K562 (cell line): ENCODE results near the gene PELI3. TPM values are rescaled to one million over a fixed set of nuclear protein-coding genes. Genes with fewer than 3 reads are reported as not detected.

Source experiments
- ATAC-seq: fragments of 200-7000 bp; cut with Tn5 transposase; 3 replicates; pipeline ENCODE4 v1.9.1; 2020; ENCODE audit warnings: moderate library complexity
- BruUV-seq: library from RNA; stranded (reverse); fragments of 400-500 nt; replicated peaks from 2 replicates; lab custom pipeline; 2021; lab: Mats Ljungman, UMichigan
- CTCF ChIA-PET: fragments of 300-600 bp; formaldehyde crosslinking; extraction: SDS; loops from one replicate; lab custom pipeline; 2021; ENCODE audit warnings: low intra/inter-chr PET ratio; lab: Yijun Ruan, JAX
- POLR2A ChIA-PET: fragments of 300-600, 350-650 bp; sonication (Branson Sonifier 250); formaldehyde crosslinking; extraction: SDS; loops from one replicate; lab custom pipeline; 2021; ENCODE audit warnings: antibody characterized with exemption, inconsistent platforms; lab: Yijun Ruan, JAX
- DNase-seq, 4 experiments: peaks; one replicate each; pipeline versions ENCODE4 v3.0.0 to v3.0.0-alpha.2; 2011 to 2018; ENCODE audit warnings: low spot score in 3 of 4, mixed read lengths in 3 of 4; ENCODE audit errors: extremely low read depth in 1 of 4
- FAIRE-seq: peaks from 2 replicates; lab custom pipeline; 2011; peaks lifted over from hg19 to GRCh38; lab: Jason Lieb, UNC
- H2AFZ ChIP-seq: 2 replicates; pipeline ENCODE4 v1.6.0; 2011; ENCODE audit warnings: low read depth, low read length, control low read depth, inconsistent platforms
- H3K27ac ChIP-seq: fragments of 200-600 bp; 3 replicates; pipeline ENCODE4 v1.8.0; 2011; ENCODE audit warnings: low read depth, mild to moderate bottlenecking, control low read depth, inconsistent platforms, low read length, moderate library complexity, mixed read lengths; ENCODE audit errors: extremely low read depth
- H3K27me3 ChIP-seq, 2 experiments: fragments of 300-600 bp in 1 of 2; 2 replicates in 1 of 2; 3 replicates in 1 of 2; pipeline versions ENCODE4 v1.6.0 to v1.8.0; 2011; ENCODE audit warnings: inconsistent platforms in 2 of 2, low read length in 2 of 2, mild to moderate bottlenecking in 1 of 2, mixed read lengths in 1 of 2, moderate library complexity in 1 of 2; ENCODE audit not compliant: control insufficient read depth in 2 of 2, insufficient read depth in 2 of 2
- H3K36me3 ChIP-seq: fragments of 300-600 bp; 3 replicates; pipeline ENCODE4 v1.8.0; 2011; ENCODE audit warnings: mild to moderate bottlenecking, low read length, inconsistent platforms; ENCODE audit not compliant: control insufficient read depth, insufficient read depth
- H3K4me1 ChIP-seq, 2 experiments: fragments of 200-600 bp in 1 of 2; replicated peaks in 1 of 2; 2 replicates in 1 of 2; 3 replicates in 1 of 2; pipeline versions ENCODE4 v1.5.1 to v1.8.0; 2011; ENCODE audit warnings: inconsistent platforms in 2 of 2, low read length in 2 of 2, mild to moderate bottlenecking in 1 of 2, mixed read lengths in 1 of 2, moderate library complexity in 1 of 2; ENCODE audit not compliant: control insufficient read depth in 2 of 2, insufficient read depth in 2 of 2
- H3K4me2 ChIP-seq: 2 replicates; pipeline ENCODE4 v1.6.1; 2011; ENCODE audit warnings: low read length, control low read depth, inconsistent platforms, mixed read lengths; ENCODE audit not compliant: insufficient read depth
- H3K4me3 ChIP-seq: fragments of 200-600 bp; sonication (generic), shearing (Covaris generic); 2 replicates; pipeline ENCODE4 v1.5.1; 2016; ENCODE audit warnings: control low read depth, inconsistent platforms
- H3K79me2 ChIP-seq: fragments of 200-600 bp; 3 replicates; pipeline ENCODE4 v1.8.0; 2011; ENCODE audit warnings: low read length, inconsistent platforms; ENCODE audit not compliant: control insufficient read depth, insufficient read depth
- H3K9ac ChIP-seq, 2 experiments: 2 replicates each; pipeline versions ENCODE4 v1.6.0 to v1.6.1; 2011; ENCODE audit warnings: low read depth in 2 of 2, low read length in 2 of 2, control low read depth in 1 of 2, inconsistent platforms in 1 of 2, mild to moderate bottlenecking in 1 of 2, mixed read lengths in 1 of 2; ENCODE audit not compliant: insufficient read depth in 1 of 2
- H3K9me1 ChIP-seq: one replicate; pipeline ENCODE4 v1.6.0; 2011; ENCODE audit warnings: inconsistent platforms, mild to moderate bottlenecking, low read length, moderate library complexity; ENCODE audit not compliant: control insufficient read depth, insufficient read depth
- H3K9me3 ChIP-seq: replicated peaks from 2 replicates; pipeline ENCODE4 v1.5.1; 2011; ENCODE audit warnings: low read depth, low read length, inconsistent platforms; ENCODE audit not compliant: control insufficient read depth, insufficient read depth
- H4K20me1 ChIP-seq: replicated peaks from 2 replicates; pipeline ENCODE4 v1.6.1; 2011; ENCODE audit warnings: low read length, inconsistent platforms, mixed read lengths; ENCODE audit not compliant: control insufficient read depth, insufficient read depth
- CREBBP ChIP-seq: IDR thresholded peaks from one replicate; pipeline ENCODE4 v1.6.1; 2012; ENCODE audit warnings: low read depth, mild to moderate bottlenecking, control low read depth, inconsistent platforms, low read length
- DDX20 ChIP-seq: fragments of 450-650 bp; IDR thresholded peaks from 2 replicates; pipeline ENCODE4 v1.6.1; 2016; ENCODE audit warnings: missing genetic modification characterization, low read depth, mild to moderate bottlenecking, missing compliant biosample characterization, moderate library complexity
- EGR1 ChIP-seq: fragments of 450-650 bp; conservative IDR thresholded peaks from 2 replicates; pipeline ENCODE4 v1.6.1; 2017; ENCODE audit warnings: mild to moderate bottlenecking
- MAFF ChIP-seq: IDR thresholded peaks from 2 replicates; pipeline ENCODE4 v1.6.1; 2012; ENCODE audit warnings: low read length, improper control_type of control experiment
- MIER1 ChIP-seq: fragments of 450-650 bp; IDR thresholded peaks from 2 replicates; pipeline ENCODE4 v1.6.1; 2016; ENCODE audit warnings: antibody characterized with exemption, mild to moderate bottlenecking, low read depth
- SNAPC5 ChIP-seq: fragments of 250-450 bp; sonication (Bioruptor Pico); IDR thresholded peaks from 2 replicates; pipeline ENCODE4 v1.8.0; 2021; ENCODE audit warnings: moderate library complexity, mild to moderate bottlenecking, inconsistent platforms
- U2AF1 ChIP-seq: fragments of 200-400 bp; formaldehyde crosslinking; optimal IDR thresholded peaks from 2 replicates; pipeline ENCODE3; 2017; ENCODE audit warnings: mild to moderate bottlenecking, low read depth, low read length, moderate library complexity
- ZFP36 ChIP-seq: fragments of 150-350 bp; IDR thresholded peaks from 2 replicates; pipeline ENCODE4 v1.6.1; 2018; ENCODE audit warnings: low read length, low read depth; ENCODE audit not compliant: partially characterized antibody
- ZNF12 ChIP-seq: sonication (generic); formaldehyde crosslinking; IDR thresholded peaks from 2 replicates; pipeline ENCODE4 v1.4.0; 2020; ENCODE audit warnings: mild to moderate bottlenecking, missing genetic modification reagents
- WGBS: fragments of 100-300 bp; shearing (Covaris generic); methylation state at CpG from one replicate; pipeline ENCODE4 v1.1.6; 2016; ENCODE audit warnings: low coverage, mixed read lengths; ENCODE audit not compliant: insufficient coverage; ENCODE audit errors: missing lambda C conversion rate; 5-methylcytosine and 5-hydroxymethylcytosine counted together
- in situ Hi-C: fragments of 300-500 bp; cut with MboI; formaldehyde crosslinking; loops from 4 replicates; pipeline ENCODE4 v1.15.0; 2018; ENCODE audit warnings: inconsistent platforms, mixed read lengths
- intact Hi-C: fragments of 100-400 bp; cut with micrococcal nuclease; formaldehyde crosslinking; loops from 2 replicates; pipeline ENCODE4 v1.14.2; 2022
- polyA plus RNA-seq, 8 experiments: library from polyadenylated mRNA; depleted of rRNA in 4 of 8; stranded (reverse) in 5 of 8; unstranded in 3 of 8; fragments of >200 nt; fragmentation: Nextera tagmentation in 2 of 8; fragmentation: Illumina TruSeq in 1 of 8; extraction: Ambion mirVana in 2 of 8; extraction: Trizol in 1 of 8; gene quantifications; 2 replicates each; pipeline versions ENCODE4 v1.2.1 to v1.2.3, GENCODE V29; 2011 to 2014; ENCODE audit warnings: inconsistent platforms in 1 of 8, missing spikeins in 1 of 8
- total RNA-seq, 7 experiments: library from RNA; depleted of rRNA in 6 of 7; stranded (reverse); fragments of >200 nt in 6 of 7; fragmentation: Illumina TruSeq in 2 of 7; extraction: Trizol in 2 of 7; gene quantifications; 2 replicates each; pipeline versions ENCODE4 v1.2.1 to v1.2.3, GENCODE V29; 2011 to 2021; ENCODE audit warnings: low replicate concordance in 1 of 7
- TF ChIP-seq, protein P1 (sequence below): fragments of 450-650 bp; formaldehyde crosslinking; conservative IDR thresholded peaks from 2 replicates; pipeline ENCODE4 v1.4.0; 2022; ENCODE audit warnings: mild to moderate bottlenecking, missing genetic modification characterization

PELI3 gene
- total and polyA plus RNA-seq, 9 of the 15 experiments (the other 6 are each of a cell fraction or from before 2014, with no cell fraction given): 0.17 to 4.2 (median 1.9) TPM

- Histone ChIP-seq H3K4me2 (no peak overlapping the region), H3K36me3 (no peaks in the 10 kb centered on the region), H3K27me3 (peaks cover 12 to 38% of the 10 kb centered on the region in 2 experiments; a peak in 4 of 5 replicates), H3K4me3 (no peak overlapping the region), H3K9me1 (no peaks in the 10 kb centered on the region), H3K9ac (no peak overlapping the region), H4K20me1 (no peaks in the 10 kb centered on the region), H3K79me2 (no peaks in the 10 kb centered on the region), H3K9me3 (0 out of 2 replicates have a peak, but pooled peaks cover 4% of the 10 kb centered on the region), H3K27ac (no peak overlapping the region), H2AFZ (no peak overlapping the region), H3K4me1 (no peaks in the 10 kb centered on the region)
- peak; percentile 44; the same call in 1 of the 2 replicates for TF ChIP-seq ZNF12 (CRISPR knock-in tag)
- no peak for TF ChIP-seq CREBBP
- TF ChIP-seq U2AF1: no peak
- in situ Hi-C loops: no loop called here
- FAIRE-seq: no peak
- CTCF ChIA-PET: no interaction called here
- 3% methylated on average over 4 of the region's 4 CpGs for WGBS
- BruUV-seq: no TSS peak
- no peak for DNase-seq
- POLR2A ChIA-PET: no interaction called here
- intact Hi-C loops: no loop called here
- ATAC-seq: no peak
Observed at GRCh38 chr11:66451663-66452062, 15.0 kb upstream of the PELI3 start.

DNA sequence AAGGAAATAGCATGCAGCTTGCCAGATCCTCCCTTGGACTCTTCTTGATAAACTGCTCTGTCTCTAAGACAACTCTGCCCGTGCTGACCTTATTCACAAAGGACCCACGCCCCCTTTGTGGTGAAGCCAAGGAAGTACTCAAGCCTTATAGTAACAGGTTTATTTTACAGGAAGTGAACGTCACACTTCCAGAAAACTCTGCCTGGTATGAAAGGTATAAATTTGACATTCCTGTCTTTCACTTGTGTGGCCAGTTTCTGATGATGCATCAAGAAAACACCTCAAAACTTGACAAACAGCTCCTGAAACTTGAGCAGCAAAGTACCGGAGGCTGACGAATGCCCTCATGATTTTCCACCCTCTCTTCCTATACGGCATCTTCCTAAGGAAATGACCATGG is 12.5 kb upstream of the PELI3 start:
- intact Hi-C loops (no loop called here), in situ Hi-C loops (no loop called here)
- H3K36me3 ChIP-seq: no peaks in the 10 kb centered on the region
- no peak overlapping the region for H2AFZ ChIP-seq
- BruUV-seq: no TSS peak
- 0 out of 2 replicates have a peak, but pooled peaks cover 4% of the 10 kb centered on the region for H3K9me3 ChIP-seq
- DNase-seq: no peak
- no peaks in the 10 kb centered on the region for H4K20me1 ChIP-seq
- no peak overlapping the region for H3K27ac ChIP-seq
- no peak for ATAC-seq
- WGBS: 3% methylated on average over 6 of the region's 6 CpGs
- no peaks in the 10 kb centered on the region for H3K9me1 ChIP-seq
- H3K4me2 ChIP-seq: no peak overlapping the region
- no peak overlapping the region for H3K4me3 ChIP-seq
- H3K79me2 ChIP-seq: no peaks in the 10 kb centered on the region
- peaks cover 0 to 4% of the 10 kb centered on the region in 2 experiments; a peak in 1 of 5 replicates for H3K4me1 ChIP-seq
- ChIA-PET CTCF (no interaction called here), POLR2A (interaction anchor here (0.8 to 2.6 kb wide), 4 partner anchors 9 to 372 kb away, joined by 3 to 9 read pairs (median 4); partner anchors contain the start of genes DPP3 and MRPL11)
- FAIRE-seq: no peak
- TF ChIP-seq DDX20 (tag) (no peak), MAFF (no peak), ZNF12 (CRISPR knock-in tag) (no peak), ZFP36 (no peak), EGR1 (no peak), MIER1 (no peak), SNAPC5 (CRISPR knock-in tag) (no peak)
- TF ChIP-seq, protein P1, sequence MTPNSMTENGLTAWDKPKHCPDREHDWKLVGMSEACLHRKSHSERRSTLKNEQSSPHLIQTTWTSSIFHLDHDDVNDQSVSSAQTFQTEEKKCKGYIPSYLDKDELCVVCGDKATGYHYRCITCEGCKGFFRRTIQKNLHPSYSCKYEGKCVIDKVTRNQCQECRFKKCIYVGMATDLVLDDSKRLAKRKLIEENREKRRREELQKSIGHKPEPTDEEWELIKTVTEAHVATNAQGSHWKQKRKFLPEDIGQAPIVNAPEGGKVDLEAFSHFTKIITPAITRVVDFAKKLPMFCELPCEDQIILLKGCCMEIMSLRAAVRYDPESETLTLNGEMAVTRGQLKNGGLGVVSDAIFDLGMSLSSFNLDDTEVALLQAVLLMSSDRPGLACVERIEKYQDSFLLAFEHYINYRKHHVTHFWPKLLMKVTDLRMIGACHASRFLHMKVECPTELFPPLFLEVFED (CRISPR knock-in tag): no peak
- H3K9ac ChIP-seq: no peak overlapping the region
- H3K27me3 ChIP-seq: peaks cover 5 to 35% of the 10 kb centered on the region in 2 experiments; a peak in 4 of 5 replicates
